ENCODE data around the gene CXCL5.

GRCh38 chr4:74033739-74034138 lies 35.3 kb upstream of the CXCL5 start:
- TF ChIP-seq CTCF (IDR thresholded peaks at IDR 0.05) (no peak), POLR2A (IDR thresholded peaks at IDR 0.05) (no peak)

Measured in uterus (tissue), 2 donors.